H9 (cell line): ENCODE measurements around the gene KRT24. TPM values are rescaled to one million over a fixed set of nuclear protein-coding genes. Genes with fewer than 3 reads are reported as not detected.

ENCODE experiments used
- DNase-seq: peaks from one replicate; pipeline ENCODE4 v3.0.0-alpha.2; 2017
- H2AFZ ChIP-seq: one replicate; pipeline ENCODE4 v1.6.1; 2013; ENCODE audit warnings: mild to moderate bottlenecking, low read length, control low read depth, moderate library complexity
- H2AK5ac ChIP-seq: 2 replicates; pipeline ENCODE4 v1.6.1; 2013; ENCODE audit warnings: low read length, control low read depth, mixed read lengths; ENCODE audit not compliant: insufficient read length
- H2BK120ac ChIP-seq: one replicate; pipeline ENCODE4 v1.6.1; 2013; ENCODE audit warnings: low read depth, mild to moderate bottlenecking, low read length, control low read depth, inconsistent platforms; ENCODE audit not compliant: poor library complexity, severe bottlenecking
- H2BK12ac ChIP-seq: 2 replicates; pipeline ENCODE4 v1.6.1; 2013; ENCODE audit warnings: low read length, control low read depth, mixed read lengths, low read depth; ENCODE audit not compliant: insufficient read length
- H2BK15ac ChIP-seq: 2 replicates; pipeline ENCODE4 v1.6.1; 2013; ENCODE audit warnings: low read depth, low read length, control low read depth
- H2BK20ac ChIP-seq: one replicate; pipeline ENCODE4 v1.6.1; 2013; ENCODE audit warnings: low read depth, mild to moderate bottlenecking, low read length, control low read depth, inconsistent platforms; ENCODE audit not compliant: poor library complexity, severe bottlenecking
- H2BK5ac ChIP-seq: 2 replicates; pipeline ENCODE4 v1.6.1; 2013; ENCODE audit warnings: low read length, control low read depth, mixed read lengths; ENCODE audit not compliant: insufficient read length
- H3K14ac ChIP-seq: 2 replicates; pipeline ENCODE4 v1.6.1; 2013; ENCODE audit warnings: low read length, control low read depth; ENCODE audit not compliant: insufficient read depth
- H3K18ac ChIP-seq: 2 replicates; pipeline ENCODE4 v1.6.1; 2013; ENCODE audit warnings: low read depth, mild to moderate bottlenecking, mixed read lengths, low read length, control low read depth; ENCODE audit not compliant: insufficient read length
- H3K23ac ChIP-seq: 2 replicates; pipeline ENCODE4 v1.6.1; 2013; ENCODE audit warnings: low read length, control low read depth, mixed read lengths, low read depth; ENCODE audit not compliant: insufficient read length
- H3K23me2 ChIP-seq: 2 replicates; pipeline ENCODE4 v1.6.1; 2013; ENCODE audit warnings: low read depth, mild to moderate bottlenecking, mixed read lengths, low read length, control low read depth; ENCODE audit not compliant: insufficient read length, poor library complexity, severe bottlenecking
- H3K27ac ChIP-seq: 2 replicates; pipeline ENCODE4 v1.5.1; 2013; ENCODE audit warnings: low read length, control low read depth, mixed read lengths, low read depth; ENCODE audit not compliant: insufficient read length
- H3K27me3 ChIP-seq: 2 replicates; pipeline ENCODE4 v1.6.1; 2013; ENCODE audit warnings: low read length, control low read depth, inconsistent platforms; ENCODE audit not compliant: insufficient read depth
- H3K4ac ChIP-seq: 2 replicates; pipeline ENCODE4 v1.6.1; 2013; ENCODE audit warnings: low read depth, mild to moderate bottlenecking, control low read depth, inconsistent platforms, low read length, moderate library complexity
- H3K4me1 ChIP-seq: 2 replicates; pipeline ENCODE4 v1.6.1; 2013; ENCODE audit warnings: low read length, control low read depth, inconsistent platforms; ENCODE audit not compliant: insufficient read depth
- H3K4me2 ChIP-seq: 2 replicates; pipeline ENCODE4 v1.6.1; 2013; ENCODE audit warnings: low read length, control low read depth, mixed read lengths; ENCODE audit not compliant: insufficient read length, insufficient read depth
- H3K56ac ChIP-seq: 2 replicates; pipeline ENCODE4 v1.6.1; 2013; ENCODE audit warnings: low read depth, mild to moderate bottlenecking, mixed read lengths, low read length, control low read depth; ENCODE audit not compliant: insufficient read length
- H3K79me1 ChIP-seq: 2 replicates; pipeline ENCODE4 v1.6.1; 2013; ENCODE audit warnings: low read depth, mild to moderate bottlenecking, moderate library complexity, low read length, control low read depth, inconsistent platforms; ENCODE audit not compliant: insufficient read depth, poor library complexity, severe bottlenecking
- H3K79me2 ChIP-seq: 2 replicates; pipeline ENCODE4 v1.6.1; 2013; ENCODE audit warnings: low read length, control low read depth, inconsistent platforms; ENCODE audit not compliant: insufficient read depth
- H3K9ac ChIP-seq: 2 replicates; pipeline ENCODE4 v1.6.1; 2013; ENCODE audit warnings: low read length, control low read depth, mixed read lengths; ENCODE audit not compliant: insufficient read length; ENCODE audit errors: extremely low read depth
- H3K9me3 ChIP-seq: one replicate; pipeline ENCODE4 v1.6.1; 2013; ENCODE audit warnings: low read depth, low read length, inconsistent platforms; ENCODE audit not compliant: control insufficient read depth
- H3T11ph ChIP-seq: one replicate; pipeline ENCODE4 v1.6.1; 2013; ENCODE audit warnings: mild to moderate bottlenecking, low read length, control low read depth, inconsistent platforms
- H4K20me1 ChIP-seq: one replicate; pipeline ENCODE4 v1.6.1; 2013; ENCODE audit not compliant: control insufficient read depth, insufficient read length, insufficient read depth
- H4K5ac ChIP-seq: 2 replicates; pipeline ENCODE4 v1.6.1; 2013; ENCODE audit warnings: low read depth, mild to moderate bottlenecking, mixed read lengths, low read length, control low read depth; ENCODE audit not compliant: insufficient read length
- H4K8ac ChIP-seq: replicated peaks from 2 replicates; pipeline ENCODE4 v1.6.1; 2013; ENCODE audit warnings: low read length, control low read depth, mixed read lengths, low read depth; ENCODE audit not compliant: insufficient read length
- H4K91ac ChIP-seq: 2 replicates; pipeline ENCODE4 v1.6.1; 2013; ENCODE audit warnings: low read depth, mild to moderate bottlenecking, moderate library complexity, mixed read lengths, low read length, control low read depth; ENCODE audit not compliant: insufficient read length
- H3K27ac Mint-ChIP-seq, 3 experiments: 2 replicates in 2 of 3; 3 replicates in 1 of 3; pipeline ENCODE4 v1.8.0; 2020 to 2021; ENCODE audit warnings: mixed read lengths in 3 of 3, mild to moderate bottlenecking in 1 of 3, moderate library complexity in 1 of 3
- H3K27me3 Mint-ChIP-seq: 2 replicates; pipeline ENCODE4 v1.8.0; 2021; ENCODE audit warnings: low read depth, mild to moderate bottlenecking, moderate library complexity, mixed read lengths
- H3K36me3 Mint-ChIP-seq, 3 experiments: 2 replicates in 2 of 3; 3 replicates in 1 of 3; pipeline ENCODE4 v1.8.0; 2020 to 2021; ENCODE audit warnings: low read depth in 3 of 3, mixed read lengths in 3 of 3; ENCODE audit not compliant: insufficient read depth in 1 of 3
- H3K4me1 Mint-ChIP-seq, 2 experiments: 2 replicates each; pipeline ENCODE4 v1.8.0; 2020; ENCODE audit warnings: mixed read lengths in 2 of 2
- H3K4me3 Mint-ChIP-seq, 2 experiments: 2 replicates in 1 of 2; 3 replicates in 1 of 2; pipeline ENCODE4 v1.8.0; 2020 to 2021; ENCODE audit warnings: mild to moderate bottlenecking in 2 of 2, mixed read lengths in 2 of 2, moderate library complexity in 1 of 2
- H3K9me3 Mint-ChIP-seq, 2 experiments: 2 replicates in 1 of 2; 3 replicates in 1 of 2; pipeline ENCODE4 v1.8.0; 2020; ENCODE audit warnings: mild to moderate bottlenecking in 2 of 2, mixed read lengths in 2 of 2, moderate library complexity in 1 of 2
- CTCF ChIP-seq: fragments of 200-600 bp; sonication (generic); conservative IDR thresholded peaks from 3 replicates; pipeline ENCODE4 v1.8.0; 2021; ENCODE audit warnings: antibody characterized with exemption, mild to moderate bottlenecking
- WGBS: extraction: QIAGEN DNeasy Blood & Tissue Kit; methylation state at CpG from one replicate; pipeline ENCODE4 v1.1.7; 2013; ENCODE audit warnings: missing lambda C conversion rate, low lambda C conversion rate, mixed read lengths; ENCODE audit not compliant: insufficient read length; ENCODE audit errors: extremely low coverage; 5-methylcytosine and 5-hydroxymethylcytosine counted together
- total RNA-seq: library from RNA; stranded (reverse); gene quantifications from 2 replicates; pipeline ENCODE4 v1.2.1, GENCODE V29; 2021

The KRT24 gene
- total RNA-seq, 1 experiment from 2014 or later: not detected

DNA sequence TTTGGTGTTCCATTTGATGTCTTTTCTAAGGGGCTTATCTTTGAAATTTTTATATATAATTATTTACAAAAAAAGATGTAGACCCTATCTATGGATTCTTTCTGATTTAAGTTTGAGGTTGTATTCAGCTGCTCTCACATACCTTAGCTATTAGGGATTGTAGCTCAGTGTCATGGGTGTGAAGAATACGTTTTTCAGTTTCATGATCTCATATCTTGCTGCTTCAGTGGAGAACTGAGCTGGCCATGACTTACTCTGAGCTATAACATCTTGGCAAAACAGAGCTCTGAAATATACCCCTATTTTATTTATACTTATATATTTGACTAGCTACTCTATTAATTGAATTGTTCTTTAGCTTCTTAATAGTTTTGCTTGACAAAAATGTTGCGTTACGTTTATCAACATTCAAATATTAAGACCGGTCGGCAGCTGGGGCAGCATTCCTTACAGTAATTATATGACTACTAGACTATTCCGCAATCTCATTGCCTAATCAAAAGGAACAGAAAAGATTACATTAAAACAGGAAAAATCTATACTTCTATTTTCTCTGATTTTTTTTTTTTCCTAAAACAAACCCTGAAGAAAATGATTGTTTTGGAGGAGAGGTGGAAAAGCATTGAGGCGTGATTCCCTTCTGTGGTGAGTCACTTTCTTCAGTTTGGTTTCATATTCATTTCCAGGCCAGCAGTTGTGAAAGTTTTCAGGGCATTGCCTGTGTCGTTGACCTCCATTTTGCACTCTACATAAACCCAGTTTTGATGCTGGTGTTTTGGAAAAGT, 24.1 kb upstream of the KRT24 start:
- Histone ChIP-seq H3K4me1 (no peaks in the 10 kb centered on the region), H3K4me2 (no peak overlapping the region), H3K56ac (no peak overlapping the region), H2BK5ac (no peak overlapping the region), H3K23ac (no peak overlapping the region), H2BK15ac (no peak overlapping the region), H2BK20ac (no peak overlapping the region), H4K5ac (no peak overlapping the region), H3K79me1 (no peaks in the 10 kb centered on the region), H2AFZ (no peak overlapping the region), H3K79me2 (no peaks in the 10 kb centered on the region), H2BK12ac (no peak overlapping the region), H3K9me3 (no peaks in the 10 kb centered on the region), H3K9ac (no peak overlapping the region), H3K18ac (no peak overlapping the region), H2AK5ac (no peak overlapping the region), H4K91ac (no peak overlapping the region), H3K4ac (no peak overlapping the region), H3K27me3 (no peaks in the 10 kb centered on the region), H3K23me2 (no peaks in the 10 kb centered on the region), H4K20me1 (no peaks in the 10 kb centered on the region), H3T11ph (no peak overlapping the region), H3K14ac (no peak overlapping the region), H2BK120ac (no peak overlapping the region), H3K27ac (no peak overlapping the region), H4K8ac (no peak overlapping the region)
- H3K9me3 Mint-ChIP-seq: no peaks in the 10 kb centered on the region; a peak in 1 of 5 replicates
- H3K4me1 Mint-ChIP-seq: no peaks in the 10 kb centered on the region
- no peak overlapping the region for H3K27ac Mint-ChIP-seq
- no peak overlapping the region for H3K4me3 Mint-ChIP-seq
- no peak for DNase-seq
- peaks cover 18% of the 10 kb centered on the region for H3K27me3 Mint-ChIP-seq
- TF ChIP-seq CTCF: no peak
- WGBS: no CpG with 5 or more reads among the region's 8 CpGs
- H3K36me3 Mint-ChIP-seq: no peaks in the 10 kb centered on the region
